Colon (tissue), 2 donors: Measurements from ENCODE around the gene SLC32A1.

Experiments
- FAIRE-seq: peaks from 2 replicates; lab custom pipeline; 2012; peaks lifted over from hg19 to GRCh38; lab: Jason Lieb, UNC
- donor health status: control.
- donor health status: control.

The SLC32A1 gene

DNA sequence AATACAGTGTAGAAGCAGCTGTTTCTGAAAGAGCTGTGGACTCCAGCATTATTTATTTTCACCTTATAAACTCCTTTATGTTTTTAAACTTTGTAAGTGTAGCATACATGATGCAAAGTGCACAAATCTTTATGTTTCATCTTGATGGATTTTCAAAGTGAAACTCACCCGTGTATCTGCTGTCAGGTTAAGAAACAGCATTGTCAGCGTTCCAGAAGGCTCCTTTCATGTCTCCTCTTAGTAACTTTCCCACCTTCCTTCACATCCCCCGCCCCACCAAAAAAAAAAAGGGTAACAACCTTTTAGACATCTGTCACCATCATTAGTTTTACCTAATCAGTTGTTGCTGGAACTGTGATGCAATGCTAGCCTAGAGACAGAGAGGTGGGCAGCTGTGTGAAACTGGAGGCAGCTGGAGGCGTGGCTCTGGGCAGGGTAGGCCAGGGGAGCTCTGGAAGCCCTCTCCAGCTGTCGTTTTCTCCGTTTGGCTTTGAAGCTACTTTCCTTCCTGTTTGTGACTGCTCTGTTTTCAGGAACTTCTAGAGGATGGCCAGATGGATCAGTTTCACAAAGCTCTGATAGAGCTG lies 31.1 kb downstream of the SLC32A1 start:
- no peak for FAIRE-seq

DNA sequence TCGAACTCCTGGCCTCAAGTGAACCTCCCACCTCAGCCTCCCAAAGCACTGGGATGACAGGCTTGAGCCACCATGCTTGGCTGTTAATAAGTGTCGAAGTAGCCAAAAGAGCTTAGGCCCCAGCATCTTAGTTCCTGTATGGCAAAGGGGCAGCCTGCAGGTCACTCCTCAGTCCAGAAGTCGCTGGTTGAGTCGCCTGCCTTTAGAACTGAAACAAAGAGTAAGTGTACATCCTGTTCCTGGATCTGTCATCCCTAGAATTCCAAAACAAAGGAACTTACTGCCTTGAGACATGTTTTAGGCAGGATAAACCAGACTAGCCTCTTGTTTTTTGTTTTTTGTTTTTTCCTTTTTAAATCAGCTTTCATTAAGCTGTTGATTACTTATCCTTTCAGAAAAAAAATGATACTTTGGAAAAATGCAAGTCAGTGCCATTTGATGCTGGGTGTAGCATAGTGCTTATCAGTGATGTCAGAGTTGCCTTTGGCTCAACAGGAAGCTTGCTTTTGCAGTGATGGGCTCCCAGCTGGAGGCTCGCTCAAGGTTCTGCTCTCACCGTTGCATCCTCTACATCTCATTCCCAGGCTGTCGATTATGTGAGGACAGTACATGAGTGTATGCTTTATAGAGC lies 33.0 kb downstream of the SLC32A1 start:
- no peak for FAIRE-seq

DNA sequence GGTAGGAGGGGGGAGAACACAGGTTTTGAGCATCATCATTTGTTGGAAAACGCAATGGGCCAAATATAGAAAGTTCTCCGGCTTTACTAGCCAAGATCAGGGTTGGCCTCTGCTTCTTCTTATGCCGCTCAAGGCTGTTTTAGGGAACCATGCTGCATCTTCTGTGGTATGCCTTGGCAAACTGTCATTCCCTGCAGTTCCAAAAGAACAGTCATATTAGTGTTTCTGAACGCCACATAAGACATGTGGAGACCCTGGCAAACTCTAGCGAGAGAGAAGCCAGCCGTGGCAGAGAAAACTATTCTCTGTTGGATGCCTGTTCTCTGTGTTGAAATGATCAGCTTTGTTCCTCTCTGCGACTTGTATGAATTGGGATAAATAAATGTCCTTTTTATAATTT lies 34.8 kb downstream of the SLC32A1 start:
- FAIRE-seq, result no peak

DNA sequence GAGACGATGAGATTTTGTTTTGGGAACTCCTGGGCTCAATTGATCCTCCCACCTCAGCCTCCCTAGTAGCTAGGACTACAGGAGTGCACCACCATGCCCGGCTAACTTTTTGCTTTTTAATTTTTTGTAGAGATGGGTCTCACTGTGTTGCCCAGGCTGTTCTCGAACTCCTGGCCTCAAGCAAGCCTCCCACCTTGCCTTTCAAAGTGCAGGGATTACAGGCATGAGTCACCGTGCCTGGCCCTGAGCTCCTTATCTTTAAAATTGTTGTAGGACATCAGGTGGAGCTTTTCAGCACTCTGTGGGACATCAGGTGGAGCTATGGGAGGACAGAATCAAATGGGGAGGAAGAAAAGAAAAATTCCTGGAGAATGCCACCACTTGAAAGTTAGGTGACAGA lies 36.7 kb downstream of the SLC32A1 start:
- FAIRE-seq, result no peak

DNA sequence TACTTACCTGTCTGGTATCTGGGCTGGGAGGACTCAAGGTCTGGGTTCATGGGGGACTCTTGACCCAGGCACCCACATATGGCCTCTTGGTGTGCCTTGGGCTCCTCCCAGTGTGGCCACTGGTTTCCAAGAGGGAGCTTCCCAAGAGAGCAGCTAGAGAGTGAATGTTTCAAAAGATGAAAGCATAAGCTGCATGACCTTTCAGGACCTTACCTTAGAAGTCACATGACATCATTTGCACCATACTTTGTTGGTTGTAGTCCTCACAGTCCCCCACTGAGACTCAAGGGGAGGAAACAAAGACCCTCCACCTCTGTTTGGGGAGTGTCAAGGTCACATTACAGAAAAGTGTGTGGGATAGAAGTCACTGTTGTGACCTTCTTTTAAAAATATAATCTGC lies 37.9 kb downstream of the SLC32A1 start:
- FAIRE-seq, result no peak

DNA sequence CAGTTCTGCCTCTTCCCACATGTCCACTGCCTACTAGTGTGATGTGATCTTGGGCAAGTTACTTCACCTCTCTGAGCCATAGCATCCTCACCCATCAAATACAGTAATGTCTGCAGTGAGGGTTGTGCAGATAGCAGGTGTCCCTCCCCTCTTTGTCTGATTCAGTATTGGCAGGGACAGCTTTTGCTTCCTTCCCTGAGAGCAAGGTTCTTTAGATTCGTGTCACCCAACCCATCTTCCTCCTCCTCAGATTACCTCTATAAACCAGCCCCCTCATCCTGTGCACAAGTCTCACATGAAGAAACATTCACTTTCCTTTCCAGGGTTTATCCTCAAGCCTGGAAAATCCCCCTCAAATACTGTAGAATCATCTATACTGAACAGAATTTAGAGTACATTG lies 39.3 kb downstream of the SLC32A1 start:
- no peak for FAIRE-seq

DNA sequence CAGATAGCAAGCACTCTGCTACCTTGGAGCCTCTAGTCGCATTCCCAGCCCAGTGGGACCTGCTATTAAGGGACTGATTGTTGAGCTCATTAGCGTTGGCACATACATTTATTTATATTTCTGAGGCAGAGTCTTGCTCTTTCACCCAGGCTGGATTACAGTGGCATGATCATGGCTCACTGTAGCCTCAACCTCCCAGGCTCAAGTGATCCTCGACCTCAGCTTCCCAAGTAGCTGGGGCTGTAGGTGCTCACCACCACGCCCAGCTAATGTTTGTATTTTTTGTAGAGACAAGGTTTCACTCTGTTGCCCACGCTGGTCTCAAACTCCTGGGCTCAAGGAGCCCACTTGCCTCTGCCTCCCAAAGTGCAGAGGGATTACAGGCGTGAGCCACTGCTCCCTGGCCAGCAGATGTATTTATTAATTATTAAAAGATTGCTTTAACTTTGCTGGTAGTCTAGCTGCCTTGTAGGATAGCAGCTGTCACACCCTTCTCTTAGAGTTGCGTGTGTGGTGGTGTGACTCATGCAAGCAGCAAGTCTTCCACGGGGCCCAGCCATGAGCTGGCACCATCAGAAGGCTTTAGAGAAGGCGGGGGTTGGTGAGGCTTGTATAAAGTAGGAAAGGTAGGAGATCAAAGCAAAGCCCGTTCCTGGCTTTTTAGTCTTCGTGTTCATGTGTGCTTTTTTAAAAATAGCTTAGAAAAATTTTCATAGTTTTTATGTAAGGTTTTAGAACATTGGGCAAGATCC lies 40.5 kb downstream of the SLC32A1 start:
- FAIRE-seq, result no peak

DNA sequence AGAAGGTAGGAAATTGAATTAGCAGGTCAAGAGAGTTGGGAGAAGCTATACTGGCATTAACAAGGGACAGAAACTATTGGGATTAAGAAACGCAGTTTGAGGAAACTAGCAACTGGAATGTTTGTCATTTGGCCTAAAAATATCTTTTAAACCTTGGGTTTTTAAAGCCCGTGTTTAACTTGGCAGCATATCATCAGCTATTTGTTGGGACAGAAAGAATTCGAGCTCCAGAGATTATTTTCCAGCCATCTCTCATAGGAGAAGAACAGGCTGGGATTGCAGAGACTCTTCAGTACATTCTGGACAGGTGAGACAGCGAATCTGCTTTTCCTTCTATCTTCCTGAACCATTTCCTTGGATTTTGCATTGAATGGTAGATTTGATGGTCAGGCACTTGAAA lies 41.8 kb downstream of the SLC32A1 start:
- FAIRE-seq, result no peak

DNA sequence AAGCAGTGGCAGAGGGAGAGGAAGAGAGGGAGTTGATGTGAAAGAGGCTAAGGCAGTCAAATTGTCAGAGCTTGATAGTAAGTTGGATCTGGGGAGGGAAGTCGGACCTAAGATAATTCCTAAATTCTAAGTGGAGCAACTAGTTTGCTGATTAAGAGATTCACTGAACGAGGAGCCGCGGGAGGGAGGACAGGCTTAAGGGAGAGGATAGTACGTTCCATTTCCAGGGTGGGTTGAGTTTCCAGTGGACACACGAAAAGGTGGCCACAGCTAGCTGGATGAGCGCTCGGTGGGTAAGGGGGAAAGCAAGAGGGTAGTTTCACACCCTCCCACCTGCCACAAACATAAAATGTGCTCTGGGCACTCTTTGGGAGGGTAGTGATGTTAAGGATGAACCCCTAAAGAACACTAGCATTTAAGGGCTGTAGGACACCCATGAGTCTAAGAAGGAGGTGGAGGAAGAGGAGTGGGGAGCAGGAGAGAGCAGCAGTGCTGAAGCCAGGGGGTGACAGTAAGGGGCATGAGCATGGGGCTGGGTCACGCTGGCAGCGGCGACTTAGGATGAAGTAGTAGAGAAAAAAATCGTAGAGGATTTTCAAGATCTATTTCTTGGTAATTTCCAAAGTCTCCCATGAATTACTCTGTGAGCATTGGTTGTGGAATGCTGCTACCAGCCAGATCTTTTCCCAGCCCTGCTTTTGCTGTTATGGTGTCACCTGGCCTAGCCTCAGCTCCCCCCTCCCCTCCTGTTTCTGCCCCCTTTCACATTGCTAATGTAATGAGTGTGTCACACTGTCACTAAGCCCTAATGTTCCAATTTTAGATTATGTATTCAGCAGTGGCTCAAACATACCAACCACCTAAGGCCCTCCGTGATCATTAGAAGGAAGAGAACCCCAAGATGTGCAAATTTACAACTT lies 45.4 kb downstream of the SLC32A1 start:
- FAIRE-seq, result no peak

DNA sequence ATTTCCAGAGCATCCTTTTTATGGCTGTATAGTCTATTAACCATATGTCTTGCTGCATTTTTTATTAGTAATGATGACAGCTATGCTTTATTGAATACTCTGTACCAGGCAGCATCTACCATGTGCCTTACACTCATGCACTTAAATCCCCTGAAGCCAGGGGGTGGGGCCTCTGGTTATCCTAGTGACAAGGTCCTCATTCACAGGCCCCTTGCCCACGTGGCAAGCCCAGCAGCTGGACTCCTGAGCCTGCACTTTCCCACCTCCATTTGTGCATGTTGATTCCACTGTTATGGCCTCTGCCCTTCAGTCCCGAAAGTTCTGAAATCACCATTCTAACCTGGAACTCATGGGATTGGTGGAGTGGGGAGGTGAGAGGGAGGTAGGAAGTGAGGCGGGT lies 46.3 kb downstream of the SLC32A1 start:
- no peak for FAIRE-seq

DNA sequence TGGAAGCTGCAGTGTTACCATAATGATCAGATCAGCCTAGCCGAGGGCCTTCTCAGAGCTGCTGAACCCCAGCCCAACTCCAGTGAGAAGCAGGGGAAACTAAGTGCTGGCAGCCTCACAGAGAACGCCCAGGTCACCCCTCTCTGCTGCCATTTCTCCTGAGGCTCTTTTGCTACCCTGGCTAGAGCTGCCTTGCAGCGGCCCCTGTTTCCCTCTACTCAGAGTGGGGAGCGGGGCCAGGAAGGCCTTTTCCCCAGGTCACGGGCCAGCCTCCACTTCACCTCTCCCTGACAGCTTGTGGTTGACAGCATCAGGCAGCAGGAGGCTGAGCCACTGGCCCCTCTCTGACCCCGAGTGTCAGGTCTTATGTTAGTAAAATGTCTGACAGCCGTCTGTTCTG lies 46.7 kb downstream of the SLC32A1 start:
- FAIRE-seq, result no peak

DNA sequence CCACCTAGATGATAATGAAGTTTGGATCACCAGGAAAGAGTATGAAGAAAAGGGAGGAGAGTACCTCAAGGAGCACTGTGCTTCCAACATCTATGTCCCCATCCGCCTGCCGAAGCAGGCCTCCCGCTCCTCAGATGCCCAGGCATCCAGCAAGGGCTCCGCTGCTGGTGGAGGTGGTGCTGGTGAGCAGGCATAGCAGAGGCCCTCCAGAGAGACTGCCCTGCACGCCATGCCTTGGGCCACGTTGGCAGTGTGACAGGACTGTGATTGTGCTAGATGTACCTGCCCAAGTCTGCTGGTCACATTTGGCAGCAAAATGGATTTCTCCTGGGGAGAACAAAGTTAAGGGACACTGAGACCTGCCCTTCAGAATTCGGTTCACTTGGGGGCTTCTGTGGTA lies 47.3 kb downstream of the SLC32A1 start:
- FAIRE-seq, result no peak

DNA sequence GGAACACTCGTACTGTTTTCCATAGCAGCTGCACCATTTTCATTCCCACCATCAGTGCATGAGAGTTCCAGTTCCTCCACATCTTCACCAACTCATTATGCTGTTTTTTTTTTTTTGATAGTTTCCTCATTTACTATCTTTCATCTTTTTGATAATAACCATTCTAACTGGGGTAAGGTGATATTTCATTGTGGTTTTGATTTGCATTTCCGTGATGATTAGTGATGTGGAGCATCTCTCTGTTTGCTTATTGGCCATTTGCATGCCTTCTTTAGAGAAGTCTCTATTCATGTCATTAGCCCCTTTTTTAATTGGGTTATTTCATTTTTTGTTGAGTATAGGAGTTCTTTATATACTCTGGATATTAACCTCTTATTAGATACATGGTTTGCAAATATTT lies 49.9 kb downstream of the SLC32A1 start:
- no peak for FAIRE-seq

DNA sequence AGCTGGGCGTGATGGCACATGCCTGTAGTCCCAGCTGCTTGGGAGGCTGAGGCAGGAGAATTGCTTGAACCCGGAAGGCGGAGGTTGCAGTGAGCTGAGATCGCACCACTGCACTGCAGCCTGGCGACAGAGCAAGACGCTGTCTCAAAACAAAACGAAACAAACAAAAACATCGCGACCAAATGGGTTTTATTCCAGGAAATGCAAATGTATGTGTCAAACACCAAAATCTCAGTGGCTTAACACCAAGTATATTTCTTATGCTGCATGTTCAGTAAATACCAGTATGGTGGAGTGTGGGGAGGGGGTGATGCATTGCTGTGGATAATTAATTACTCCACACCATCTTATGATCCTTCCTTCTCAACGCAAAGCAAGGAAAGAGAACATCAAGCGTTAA lies 52.1 kb downstream of the SLC32A1 start:
- FAIRE-seq, result no peak
